ENCODE results near the gene LRRC8D.
"Not testable (repeated sequence)": the region's sequence is repeated elsewhere in the genome, so short reads cannot be mapped to it uniquely, and the experiment has no call there.

DNA sequence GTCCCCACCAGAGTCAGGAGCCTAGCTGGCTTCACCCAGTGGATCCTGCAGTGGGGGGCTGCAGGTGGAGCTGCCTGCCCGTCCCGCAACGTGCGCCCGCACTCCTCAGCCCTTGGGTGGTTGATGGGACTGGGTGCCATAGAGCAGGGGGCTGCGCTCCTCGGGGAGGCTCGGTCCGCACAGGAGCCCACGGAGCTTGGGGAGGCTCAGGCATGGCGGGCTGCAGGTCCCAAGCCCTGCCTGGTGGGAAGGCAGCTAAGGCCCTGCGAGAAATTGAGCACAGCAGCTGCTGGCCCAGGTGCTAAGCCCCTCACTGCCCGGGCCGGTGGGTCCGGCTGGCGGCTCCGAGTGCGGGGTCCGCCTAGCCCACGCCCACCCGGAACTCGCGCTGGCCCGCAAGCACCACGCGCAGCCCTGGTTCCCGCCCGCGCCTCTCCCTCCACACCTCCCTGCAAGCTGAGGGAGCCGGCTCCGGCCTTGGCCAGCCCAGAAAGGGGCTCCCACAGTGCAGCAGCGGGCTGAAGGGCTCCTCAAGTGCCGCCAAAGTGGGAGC, 163.8 kb downstream of the LRRC8D start:
- TF ChIP-seq, protein P1, sequence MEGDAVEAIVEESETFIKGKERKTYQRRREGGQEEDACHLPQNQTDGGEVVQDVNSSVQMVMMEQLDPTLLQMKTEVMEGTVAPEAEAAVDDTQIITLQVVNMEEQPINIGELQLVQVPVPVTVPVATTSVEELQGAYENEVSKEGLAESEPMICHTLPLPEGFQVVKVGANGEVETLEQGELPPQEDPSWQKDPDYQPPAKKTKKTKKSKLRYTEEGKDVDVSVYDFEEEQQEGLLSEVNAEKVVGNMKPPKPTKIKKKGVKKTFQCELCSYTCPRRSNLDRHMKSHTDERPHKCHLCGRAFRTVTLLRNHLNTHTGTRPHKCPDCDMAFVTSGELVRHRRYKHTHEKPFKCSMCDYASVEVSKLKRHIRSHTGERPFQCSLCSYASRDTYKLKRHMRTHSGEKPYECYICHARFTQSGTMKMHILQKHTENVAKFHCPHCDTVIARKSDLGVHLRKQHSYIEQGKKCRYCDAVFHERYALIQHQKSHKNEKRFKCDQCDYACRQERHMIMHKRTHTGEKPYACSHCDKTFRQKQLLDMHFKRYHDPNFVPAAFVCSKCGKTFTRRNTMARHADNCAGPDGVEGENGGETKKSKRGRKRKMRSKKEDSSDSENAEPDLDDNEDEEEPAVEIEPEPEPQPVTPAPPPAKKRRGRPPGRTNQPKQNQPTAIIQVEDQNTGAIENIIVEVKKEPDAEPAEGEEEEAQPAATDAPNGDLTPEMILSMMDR (IDR thresholded peaks at IDR 0.05) = not testable (repeated sequence)
- TF ChIP-seq POLR2AphosphoS5 (IDR thresholded peaks at IDR 0.05) = not testable (repeated sequence)
